MM.1S (cell line): ENCODE data around the gene XYLT1.

Experiments
- DNase-seq: peaks from one replicate; pipeline ENCODE4 v3.0.0-alpha.2; 2015
- H2AFZ ChIP-seq: fragments of 300-600 bp; sonication (generic); 2 replicates; pipeline ENCODE4 v1.6.0; 2016; ENCODE audit warnings: antibody characterized with exemption, low read length
- H3F3A ChIP-seq: fragments of 300-600 bp; sonication (generic); 2 replicates; pipeline ENCODE4 v1.6.1; 2016; ENCODE audit warnings: mild to moderate bottlenecking, antibody characterized with exemption, low read length, moderate library complexity, mixed read lengths; ENCODE audit not compliant: insufficient read depth
- H3K27ac ChIP-seq: fragments of 300-600 bp; sonication (generic); 2 replicates; pipeline ENCODE4 v1.5.1; 2016; ENCODE audit warnings: mild to moderate bottlenecking, low read length
- H3K27me3 ChIP-seq: fragments of 300-600 bp; sonication (generic); replicated peaks from 2 replicates; pipeline ENCODE4 v1.6.0; 2016; ENCODE audit warnings: low read length; ENCODE audit not compliant: insufficient read depth
- H3K36me3 ChIP-seq: fragments of 300-600 bp; sonication (generic); replicated peaks from 2 replicates; pipeline ENCODE4 v1.6.1; 2016; ENCODE audit warnings: mild to moderate bottlenecking, low read length, mixed read lengths; ENCODE audit not compliant: insufficient read depth
- H3K4me1 ChIP-seq: fragments of 300-600 bp; sonication (generic); 2 replicates; pipeline ENCODE4 v1.6.1; 2016; ENCODE audit warnings: low read length, mixed read lengths
- H3K4me2 ChIP-seq: fragments of 300-600 bp; sonication (generic); 2 replicates; pipeline ENCODE4 v1.6.0; 2016; ENCODE audit warnings: low read depth, low read length
- H3K4me3 ChIP-seq: fragments of 300-600 bp; sonication (generic); 2 replicates; pipeline ENCODE4 v1.5.1; 2016; ENCODE audit warnings: low read length, mixed read lengths
- H3K79me2 ChIP-seq: fragments of 300-600 bp; sonication (generic); 2 replicates; pipeline ENCODE4 v1.6.1; 2016; ENCODE audit warnings: mixed run types, low read length, mixed read lengths
- H3K9ac ChIP-seq: fragments of 300-600 bp; sonication (generic); 2 replicates; pipeline ENCODE4 v1.6.1; 2016; ENCODE audit warnings: low read length, mixed read lengths
- H3K9me2 ChIP-seq: fragments of 300-600 bp; sonication (generic); replicated peaks from 2 replicates; pipeline ENCODE4 v1.6.1; 2016; ENCODE audit warnings: mild to moderate bottlenecking, low read length, mixed read lengths; ENCODE audit not compliant: insufficient read depth
- H3K9me3 ChIP-seq: fragments of 300-600 bp; sonication (generic); replicated peaks from 2 replicates; pipeline ENCODE4 v1.6.1; 2016; ENCODE audit warnings: mild to moderate bottlenecking, low read length, mixed read lengths; ENCODE audit not compliant: insufficient read depth
- H4K20me1 ChIP-seq: fragments of 300-600 bp; sonication (generic); 2 replicates; pipeline ENCODE4 v1.6.1; 2016; ENCODE audit warnings: mild to moderate bottlenecking, low read length, moderate library complexity, mixed read lengths; ENCODE audit not compliant: insufficient read depth
- EZH2 ChIP-seq: fragments of 300-600 bp; sonication (generic); optimal IDR thresholded peaks from 2 replicates; pipeline ENCODE3; 2017; ENCODE audit warnings: low read depth, mild to moderate bottlenecking, antibody characterized with exemption, low read length, mixed read lengths
- EZH2phosphoT487 ChIP-seq: fragments of 300-600 bp; sonication (generic); IDR thresholded peaks from 2 replicates; pipeline ENCODE4 v1.6.1; 2018; ENCODE audit warnings: antibody characterized with exemption, low read length
- TF ChIP-seq, protein P1 (sequence below): fragments of 300-600 bp; sonication (generic); IDR thresholded peaks from 2 replicates; pipeline ENCODE4 v1.5.1; 2016; ENCODE audit warnings: antibody characterized with exemption, low read length, mixed read lengths

The XYLT1 gene

DNA sequence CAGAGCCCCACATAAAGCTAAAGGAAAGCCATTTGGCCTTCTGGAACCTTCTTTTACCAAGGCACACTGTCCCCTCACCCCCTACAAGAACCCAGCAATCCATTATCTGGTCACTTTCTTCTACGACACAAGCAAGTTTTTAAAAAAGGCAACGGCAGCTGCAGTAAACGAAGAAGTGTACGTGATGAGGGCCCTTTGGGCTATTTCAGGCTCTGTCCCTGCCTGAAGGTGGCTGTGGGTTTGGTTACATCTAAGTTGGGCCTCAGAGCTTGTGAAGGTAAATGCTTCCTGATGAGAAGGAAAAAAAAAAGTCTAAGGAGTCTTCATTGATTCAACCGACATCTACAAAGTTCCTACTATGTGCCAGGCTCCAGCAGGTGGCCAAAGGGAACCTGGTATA lies 35.4 kb downstream of the XYLT1 start:
- no peak overlapping the region for H3K4me2 ChIP-seq
- peaks cover 89% of the 10 kb centered on the region for H3K79me2 ChIP-seq
- TF ChIP-seq EZH2phosphoT487 (no peak), EZH2 (no peak)
- TF ChIP-seq, protein P1, sequence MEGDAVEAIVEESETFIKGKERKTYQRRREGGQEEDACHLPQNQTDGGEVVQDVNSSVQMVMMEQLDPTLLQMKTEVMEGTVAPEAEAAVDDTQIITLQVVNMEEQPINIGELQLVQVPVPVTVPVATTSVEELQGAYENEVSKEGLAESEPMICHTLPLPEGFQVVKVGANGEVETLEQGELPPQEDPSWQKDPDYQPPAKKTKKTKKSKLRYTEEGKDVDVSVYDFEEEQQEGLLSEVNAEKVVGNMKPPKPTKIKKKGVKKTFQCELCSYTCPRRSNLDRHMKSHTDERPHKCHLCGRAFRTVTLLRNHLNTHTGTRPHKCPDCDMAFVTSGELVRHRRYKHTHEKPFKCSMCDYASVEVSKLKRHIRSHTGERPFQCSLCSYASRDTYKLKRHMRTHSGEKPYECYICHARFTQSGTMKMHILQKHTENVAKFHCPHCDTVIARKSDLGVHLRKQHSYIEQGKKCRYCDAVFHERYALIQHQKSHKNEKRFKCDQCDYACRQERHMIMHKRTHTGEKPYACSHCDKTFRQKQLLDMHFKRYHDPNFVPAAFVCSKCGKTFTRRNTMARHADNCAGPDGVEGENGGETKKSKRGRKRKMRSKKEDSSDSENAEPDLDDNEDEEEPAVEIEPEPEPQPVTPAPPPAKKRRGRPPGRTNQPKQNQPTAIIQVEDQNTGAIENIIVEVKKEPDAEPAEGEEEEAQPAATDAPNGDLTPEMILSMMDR: no peak
- no peak overlapping the region for H3K27ac ChIP-seq
- no peaks in the 10 kb centered on the region for H3K9me2 ChIP-seq
- peaks cover 6% of the 10 kb centered on the region; the same call in 1 of the 2 replicates for H3K4me1 ChIP-seq
- no peak overlapping the region for H2AFZ ChIP-seq
- no peak overlapping the region for H3K4me3 ChIP-seq
- no peaks in the 10 kb centered on the region for H3K36me3 ChIP-seq
- H4K20me1 ChIP-seq: no peaks in the 10 kb centered on the region
- no peak for DNase-seq
- no peaks in the 10 kb centered on the region for H3K9me3 ChIP-seq
- no peaks in the 10 kb centered on the region for H3K27me3 ChIP-seq
- no peak overlapping the region for H3K9ac ChIP-seq
- no peaks in the 10 kb centered on the region for H3F3A ChIP-seq

DNA sequence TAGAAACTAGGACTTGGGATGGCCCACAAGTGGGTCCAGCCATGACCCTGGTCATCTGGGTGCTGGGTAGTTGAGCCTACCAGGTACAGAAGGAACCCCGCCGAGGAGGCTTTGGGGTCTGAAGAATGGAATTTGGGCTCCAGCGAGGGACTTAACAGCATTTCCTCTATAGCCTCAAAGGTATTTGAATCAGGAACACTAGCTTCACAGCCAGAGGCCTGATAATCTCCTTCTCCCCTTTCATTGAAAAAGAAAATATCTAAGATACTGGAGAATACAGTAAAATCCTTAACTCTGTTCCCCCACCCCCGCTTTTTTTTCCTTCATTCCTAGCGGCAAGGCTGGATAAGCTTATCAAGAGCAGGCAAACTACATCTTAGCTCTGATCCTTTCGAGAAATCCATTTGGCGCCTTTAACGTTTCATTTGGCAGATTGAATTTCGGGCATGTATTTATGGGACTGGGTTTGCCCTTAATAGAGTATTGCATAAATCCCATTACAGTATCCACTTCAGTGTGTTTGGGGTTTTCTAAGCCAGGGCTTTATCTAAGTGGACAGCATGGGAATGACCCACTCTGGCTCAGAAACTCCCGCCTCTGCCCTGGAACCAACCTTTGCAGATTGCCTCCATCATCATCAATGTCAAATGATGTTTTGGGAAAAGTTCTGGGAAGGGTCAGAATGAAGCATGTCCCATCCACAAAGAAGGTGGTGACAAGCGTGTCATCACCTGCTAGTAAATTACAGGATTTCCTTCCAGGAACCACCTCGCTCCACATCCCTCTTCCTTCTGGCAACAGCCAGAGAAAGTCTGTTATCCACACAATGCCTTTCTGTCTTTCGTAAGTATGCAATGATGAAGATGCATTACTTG lies 36.9 kb downstream of the XYLT1 start:
- peaks cover 81% of the 10 kb centered on the region for H3K79me2 ChIP-seq
- no peaks in the 10 kb centered on the region for H4K20me1 ChIP-seq
- H3F3A ChIP-seq: no peaks in the 10 kb centered on the region
- DNase-seq: no peak
- H3K36me3 ChIP-seq: no peaks in the 10 kb centered on the region
- TF ChIP-seq, protein P1: no peak
- TF ChIP-seq EZH2 (no peak), EZH2phosphoT487 (no peak)
- H2AFZ ChIP-seq: no peak overlapping the region
- H3K4me2 ChIP-seq: no peak overlapping the region
- H3K9ac ChIP-seq: no peak overlapping the region
- no peaks in the 10 kb centered on the region for H3K27me3 ChIP-seq
- H3K4me3 ChIP-seq: no peak overlapping the region
- no peak overlapping the region for H3K27ac ChIP-seq
- H3K4me1 ChIP-seq: no peaks in the 10 kb centered on the region
- H3K9me3 ChIP-seq: no peaks in the 10 kb centered on the region
- H3K9me2 ChIP-seq: no peaks in the 10 kb centered on the region

DNA sequence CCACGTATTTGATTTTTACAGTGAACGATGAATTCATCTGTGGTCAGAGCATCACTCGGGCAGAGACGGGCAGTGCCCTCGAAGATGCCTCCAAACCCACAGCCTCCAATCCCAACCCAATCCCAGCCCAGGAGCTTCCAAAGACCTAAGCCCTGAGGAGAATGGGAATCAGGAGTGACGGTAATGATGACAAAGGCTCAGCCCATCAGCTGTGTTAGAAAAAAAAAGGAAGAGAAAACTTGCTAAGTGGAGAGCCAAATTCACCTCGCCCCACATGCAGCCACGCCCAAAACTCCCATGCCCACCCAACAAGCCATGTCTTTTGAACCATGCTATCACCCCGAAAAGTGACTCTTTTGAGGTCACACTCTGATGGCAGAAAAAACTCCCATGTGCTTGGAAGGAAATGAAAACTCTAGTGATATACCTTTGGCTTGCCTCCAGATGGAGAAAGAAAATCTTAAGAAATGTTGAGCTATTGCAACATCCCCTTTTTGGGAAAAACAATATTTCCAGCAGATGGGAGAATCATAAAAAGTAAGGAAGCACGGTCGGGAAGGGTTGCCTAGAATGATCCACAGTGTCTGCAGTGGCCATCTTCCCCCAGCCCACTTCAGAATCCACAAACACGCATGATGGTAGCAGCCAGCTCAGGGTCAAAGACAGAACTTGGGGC lies 37.7 kb downstream of the XYLT1 start:
- H3K36me3 ChIP-seq: no peaks in the 10 kb centered on the region
- no peak overlapping the region for H3K9ac ChIP-seq

More for the DNA sequence above, 37.7 kb downstream of the XYLT1 start:
- no peaks in the 10 kb centered on the region for H3K9me3 ChIP-seq
- no peaks in the 10 kb centered on the region for H3K9me2 ChIP-seq
- H4K20me1 ChIP-seq: no peaks in the 10 kb centered on the region
- H3K79me2 ChIP-seq: peaks cover 80% of the 10 kb centered on the region
- TF ChIP-seq EZH2phosphoT487 (no peak), EZH2 (no peak)
- TF ChIP-seq, protein P1: no peak
- H2AFZ ChIP-seq: no peak overlapping the region
- H3K27me3 ChIP-seq: no peaks in the 10 kb centered on the region
- DNase-seq: no peak
- no peak overlapping the region for H3K4me2 ChIP-seq
- H3K4me3 ChIP-seq: no peak overlapping the region
- H3K4me1 ChIP-seq: no peaks in the 10 kb centered on the region
- no peak overlapping the region for H3K27ac ChIP-seq
- no peaks in the 10 kb centered on the region for H3F3A ChIP-seq
